ENCODE results near the gene CPZ. TPM values are rescaled to one million over a fixed set of nuclear protein-coding genes. Genes with fewer than 3 reads are reported as not detected.

CPZ gene
- total RNA-seq, 6 experiments from 2014 or later = 0.24 to 0.80 (median 0.74) TPM; not detected in 1

DNA sequence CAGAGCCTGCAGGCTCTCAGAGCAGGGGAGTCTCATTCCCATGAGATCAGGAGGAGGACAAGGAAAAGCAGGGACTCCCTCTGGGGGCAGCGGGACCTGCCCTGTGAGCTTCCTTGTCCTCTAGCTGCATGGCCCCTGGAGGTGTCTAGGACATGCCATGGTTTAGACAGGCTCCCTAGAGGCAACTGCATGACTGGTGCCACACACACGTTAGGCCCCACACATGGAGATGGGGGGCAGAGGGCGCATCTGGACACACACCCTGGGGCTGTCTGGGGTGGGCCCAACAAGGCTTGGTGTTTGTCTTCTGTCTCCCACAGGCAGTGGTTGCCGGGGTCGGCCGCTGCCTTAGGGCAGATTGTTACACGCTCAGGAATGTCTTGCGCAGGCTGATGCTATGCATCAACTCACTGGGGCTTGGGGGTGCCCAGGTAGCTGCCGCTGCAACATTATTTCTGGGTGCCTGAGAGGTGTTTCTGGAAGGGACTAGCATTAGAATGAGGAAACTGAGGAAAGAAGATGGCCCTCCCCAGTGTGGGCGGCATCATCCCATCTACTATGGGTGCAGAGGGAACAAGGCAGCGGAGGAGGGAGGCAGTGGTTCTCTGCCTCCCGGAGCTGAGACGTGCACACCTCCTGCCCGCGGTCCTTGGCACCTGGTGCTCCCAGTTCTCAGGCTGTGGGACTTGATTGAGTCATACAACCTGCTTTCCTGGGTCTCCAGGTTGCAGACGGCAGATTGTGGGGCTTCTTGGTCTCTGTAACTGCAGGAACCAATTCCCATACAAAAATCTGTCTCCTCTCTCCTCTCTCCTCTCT, 44.4 kb upstream of the CPZ start:
- Histone ChIP-seq H3K36me3 (no peaks in the 10 kb centered on the region), H3K4me3 (no peak overlapping the region), H3K27ac (no peak overlapping the region), H3K4me1 (no peaks in the 10 kb centered on the region), H3K9me3 (no peaks in the 10 kb centered on the region), H3K27me3 (no peaks in the 10 kb centered on the region)
- TF ChIP-seq, protein P1, sequence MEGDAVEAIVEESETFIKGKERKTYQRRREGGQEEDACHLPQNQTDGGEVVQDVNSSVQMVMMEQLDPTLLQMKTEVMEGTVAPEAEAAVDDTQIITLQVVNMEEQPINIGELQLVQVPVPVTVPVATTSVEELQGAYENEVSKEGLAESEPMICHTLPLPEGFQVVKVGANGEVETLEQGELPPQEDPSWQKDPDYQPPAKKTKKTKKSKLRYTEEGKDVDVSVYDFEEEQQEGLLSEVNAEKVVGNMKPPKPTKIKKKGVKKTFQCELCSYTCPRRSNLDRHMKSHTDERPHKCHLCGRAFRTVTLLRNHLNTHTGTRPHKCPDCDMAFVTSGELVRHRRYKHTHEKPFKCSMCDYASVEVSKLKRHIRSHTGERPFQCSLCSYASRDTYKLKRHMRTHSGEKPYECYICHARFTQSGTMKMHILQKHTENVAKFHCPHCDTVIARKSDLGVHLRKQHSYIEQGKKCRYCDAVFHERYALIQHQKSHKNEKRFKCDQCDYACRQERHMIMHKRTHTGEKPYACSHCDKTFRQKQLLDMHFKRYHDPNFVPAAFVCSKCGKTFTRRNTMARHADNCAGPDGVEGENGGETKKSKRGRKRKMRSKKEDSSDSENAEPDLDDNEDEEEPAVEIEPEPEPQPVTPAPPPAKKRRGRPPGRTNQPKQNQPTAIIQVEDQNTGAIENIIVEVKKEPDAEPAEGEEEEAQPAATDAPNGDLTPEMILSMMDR (IDR thresholded peaks at IDR 0.05) = no peak
- no peak for TF ChIP-seq POLR2A (IDR thresholded peaks at IDR 0.05)
- intact Hi-C loops (cut with DNase I) = no loop called here
- 77% methylated on average over 5 of the region's 16 CpGs for WGBS (ENCODE audit: insufficient coverage, low coverage, low lambda C conversion rate, missing lambda C conversion rate)
- ATAC-seq = no peak
- DNase-seq = no peak

DNA sequence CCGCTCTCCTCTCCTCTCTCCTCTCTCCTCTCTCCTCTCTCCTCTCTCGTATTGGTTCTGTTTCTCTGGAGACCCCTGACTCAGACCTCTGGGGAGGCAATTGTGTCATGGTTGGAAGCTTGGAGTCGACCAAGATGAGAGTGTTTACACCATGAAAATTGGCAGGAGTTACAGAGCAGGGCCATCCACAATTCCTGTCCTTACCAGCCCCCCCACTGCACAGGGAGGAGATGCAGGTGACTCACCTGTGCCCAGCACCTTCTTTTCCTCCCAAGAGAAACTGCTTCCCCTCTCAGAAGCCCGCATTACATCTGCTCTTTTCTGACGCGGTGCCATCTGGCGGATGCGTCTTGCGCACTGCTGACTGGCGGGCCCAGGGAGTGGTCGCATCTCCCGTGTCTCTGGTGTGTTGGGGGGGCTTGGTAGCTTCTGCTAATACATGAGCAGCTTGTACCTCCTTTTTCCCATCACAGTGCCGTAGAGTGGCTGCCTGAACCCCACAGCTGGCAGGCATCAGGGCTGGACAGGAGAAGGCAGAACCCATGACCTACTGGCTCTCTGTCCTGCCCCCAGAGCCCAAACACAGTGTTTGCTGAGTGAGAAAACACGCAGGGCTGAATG, 43.7 kb upstream of the CPZ start:
- 42% methylated on average over 4 of the region's 14 CpGs for WGBS (ENCODE audit: insufficient coverage, low coverage, low lambda C conversion rate, missing lambda C conversion rate)
- Histone ChIP-seq H3K36me3 (no peaks in the 10 kb centered on the region), H3K27ac (no peak overlapping the region), H3K27me3 (no peaks in the 10 kb centered on the region), H3K4me1 (no peaks in the 10 kb centered on the region), H3K9me3 (no peaks in the 10 kb centered on the region), H3K4me3 (no peak overlapping the region)
- TF ChIP-seq, protein P1 (IDR thresholded peaks at IDR 0.05) = no peak
- TF ChIP-seq POLR2A (IDR thresholded peaks at IDR 0.05) = no peak
- intact Hi-C loops (cut with DNase I) = no loop called here
- DNase-seq = no peak
- no peak for ATAC-seq

GRCh38 chr4:8549352-8549931, 43.1 kb upstream of the CPZ start:
- TF ChIP-seq POLR2A (IDR thresholded peaks at IDR 0.05) = no peak
- Histone ChIP-seq H3K4me3 (no peak overlapping the region), H3K9me3 (no peaks in the 10 kb centered on the region), H3K4me1 (no peaks in the 10 kb centered on the region), H3K27me3 (no peaks in the 10 kb centered on the region), H3K27ac (no peak overlapping the region), H3K36me3 (no peaks in the 10 kb centered on the region)
- intact Hi-C loops (cut with DNase I) = no loop called here
- 55% methylated on average over 4 of the region's 11 CpGs for WGBS (ENCODE audit: insufficient coverage, low coverage, low lambda C conversion rate, missing lambda C conversion rate)
- DNase-seq = no peak
- ATAC-seq = no peak

DNA sequence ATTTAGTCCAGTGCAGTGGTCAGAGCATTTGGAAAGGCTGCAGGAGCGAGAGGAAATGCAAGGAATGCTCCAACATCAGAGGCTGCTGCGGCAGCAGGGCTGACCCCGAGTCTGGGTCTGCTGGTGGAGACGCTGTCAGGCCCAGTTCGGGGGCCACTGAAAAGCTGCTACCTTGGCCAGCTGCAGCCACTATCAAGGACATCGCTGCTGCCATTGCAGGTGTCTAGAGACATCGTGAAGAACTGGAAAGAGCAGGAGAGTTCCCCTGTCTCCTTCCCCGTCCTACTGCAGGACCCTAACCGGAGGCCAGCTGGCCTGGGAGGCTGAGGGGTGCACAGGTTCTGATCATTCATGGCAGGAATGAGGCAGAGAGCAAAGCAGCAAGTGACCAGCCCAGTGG, 41.9 kb upstream of the CPZ start:
- intact Hi-C loops (cut with DNase I) = no loop called here
- 80% methylated on average over 3 of the region's 9 CpGs for WGBS (ENCODE audit: insufficient coverage, low coverage, low lambda C conversion rate, missing lambda C conversion rate)
- Histone ChIP-seq H3K4me1 (no peaks in the 10 kb centered on the region), H3K4me3 (no peak overlapping the region), H3K27me3 (no peaks in the 10 kb centered on the region), H3K36me3 (no peaks in the 10 kb centered on the region), H3K9me3 (no peaks in the 10 kb centered on the region), H3K27ac (no peak overlapping the region)
- ATAC-seq = no peak
- no peak for DNase-seq
- TF ChIP-seq POLR2A (IDR thresholded peaks at IDR 0.05) = no peak
- TF ChIP-seq, protein P1 (IDR thresholded peaks at IDR 0.05) = no peak

DNA sequence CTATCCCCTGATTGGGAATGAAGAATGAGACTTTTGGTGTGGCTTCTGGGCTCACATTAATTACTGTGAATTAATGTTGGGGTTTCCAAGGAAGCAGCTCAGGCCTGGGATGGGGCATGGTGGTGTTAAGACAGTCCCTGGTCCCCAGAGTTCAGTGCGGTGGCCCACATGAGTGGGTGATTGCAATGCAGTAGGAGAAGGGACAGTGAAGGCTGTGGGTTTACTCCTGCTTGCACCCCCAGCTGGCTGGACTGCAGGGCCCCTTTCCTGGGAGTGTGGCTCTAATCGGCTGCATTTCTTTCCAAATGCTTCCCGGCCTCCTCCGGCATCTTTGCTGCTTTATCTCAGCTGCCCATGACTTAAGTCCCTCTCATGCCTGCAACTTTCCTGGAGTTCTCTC, 40.5 kb upstream of the CPZ start:
- TF ChIP-seq, protein P1 (IDR thresholded peaks at IDR 0.05) = no peak
- no peak for TF ChIP-seq POLR2A (IDR thresholded peaks at IDR 0.05)
- ATAC-seq (no peak), DNase-seq (no peak)
- Histone ChIP-seq H3K4me3 (no peak overlapping the region), H3K9me3 (no peaks in the 10 kb centered on the region), H3K36me3 (no peaks in the 10 kb centered on the region), H3K4me1 (no peaks in the 10 kb centered on the region), H3K27me3 (no peaks in the 10 kb centered on the region), H3K27ac (no peak overlapping the region)
- no CpG with 5 or more reads among the region's 4 CpGs for WGBS (ENCODE audit: insufficient coverage, low coverage, low lambda C conversion rate, missing lambda C conversion rate)
- intact Hi-C loops (cut with DNase I) = no loop called here
